ENCODE measurements around the gene TFCP2L1.

DNA sequence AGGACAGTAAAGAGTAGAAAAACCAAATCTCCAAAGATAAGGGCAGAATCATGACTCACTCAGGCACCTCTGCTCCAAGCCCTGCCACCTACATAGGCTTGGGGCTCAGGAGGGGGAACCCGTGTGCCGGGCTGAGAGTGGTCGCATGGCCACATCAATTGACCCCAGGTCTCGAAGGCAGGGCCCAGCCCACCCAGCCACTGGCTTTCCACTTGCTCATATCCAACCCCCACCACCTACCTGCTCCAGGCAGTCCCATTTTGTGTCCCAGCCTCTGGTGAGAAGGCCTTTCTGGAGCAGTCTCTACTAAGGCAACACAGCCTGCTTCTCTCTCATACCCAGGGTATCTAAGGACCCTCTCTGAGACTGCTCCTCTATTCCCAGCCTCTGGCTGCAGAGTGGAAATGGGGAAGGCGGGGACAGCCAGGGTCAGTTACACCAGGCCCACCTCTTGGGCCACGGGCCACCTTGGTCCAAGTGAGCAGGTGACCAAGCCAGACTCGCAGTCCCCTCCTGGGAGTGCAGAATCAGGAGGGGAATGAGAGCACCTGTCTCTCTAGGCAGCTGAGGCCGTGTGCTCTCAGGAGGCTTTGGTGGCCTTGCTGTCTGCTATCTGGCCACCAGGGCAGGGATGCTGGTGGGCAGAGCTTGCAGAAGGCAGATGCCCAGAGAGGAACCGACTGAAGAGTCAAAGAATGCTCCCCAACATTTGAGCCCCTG, 20.8 kb downstream of the TFCP2L1 start:
- TF ChIP-seq CTCF (IDR thresholded peaks at IDR 0.05) = no peak
- no peak for TF ChIP-seq EP300 (IDR thresholded peaks at IDR 0.05)
